ENCODE measurements around the gene RFXANK.

- peak; percentile 51 for TF ChIP-seq CTCF (IDR thresholded peaks at IDR 0.05; ENCODE audit: low read depth, low read length, missing input control)
- TF ChIP-seq HNF4A (conservative IDR thresholded peaks at IDR 0.05) = no peak
- no peak for TF ChIP-seq FOXA2 (IDR thresholded peaks at IDR 0.05)
- TF ChIP-seq REST (IDR thresholded peaks at IDR 0.05) = no peak
- no peak for TF ChIP-seq EGR1 (IDR thresholded peaks at IDR 0.05; ENCODE audit: low read depth in 2 of 2)
Measured at GRCh38 chr19:19224852-19225494, 32.9 kb downstream of the RFXANK start.
